A673 (cell line): ENCODE data around the gene SELENOS.

Experiments used
- EZH2 ChIP-seq: fragments of 200-600 bp; sonication (generic); IDR thresholded peaks from 2 replicates; pipeline ENCODE4 v1.6.1; 2017; ENCODE audit warnings: borderline replicate concordance, low read depth, mild to moderate bottlenecking, mixed read lengths, antibody characterized with exemption, low read length; ENCODE audit not compliant: poor library complexity, severe bottlenecking
- TF ChIP-seq, protein P1 (sequence below): fragments of 300-800, 200-600 bp; sonication (generic); conservative IDR thresholded peaks from 2 replicates; pipeline ENCODE4 v1.5.1; 2017; ENCODE audit warnings: low read depth, mild to moderate bottlenecking, antibody characterized with exemption, low read length, moderate library complexity, mixed read lengths

DNA sequence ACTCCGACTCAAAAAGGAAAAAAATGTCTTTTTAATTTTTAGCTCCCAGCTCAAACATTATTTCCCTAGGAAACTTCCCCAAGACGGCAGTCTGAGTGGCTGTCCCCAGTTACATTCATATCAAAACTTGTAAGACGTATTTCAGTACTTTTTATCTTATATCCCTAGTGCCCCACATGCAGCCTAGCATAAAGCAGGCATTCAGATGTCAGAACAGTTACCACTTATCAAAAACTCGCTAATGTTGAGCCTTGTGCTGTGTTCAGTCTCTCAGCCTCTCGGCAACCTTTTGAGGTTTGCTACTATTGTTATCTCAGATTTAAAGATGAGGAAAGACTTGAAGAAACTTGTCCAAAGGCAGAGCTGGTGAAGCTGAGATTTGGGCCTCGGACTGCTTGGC is 6.6 kb upstream of the SELENOS start:
- no peak for TF ChIP-seq EZH2
- TF ChIP-seq, protein P1, sequence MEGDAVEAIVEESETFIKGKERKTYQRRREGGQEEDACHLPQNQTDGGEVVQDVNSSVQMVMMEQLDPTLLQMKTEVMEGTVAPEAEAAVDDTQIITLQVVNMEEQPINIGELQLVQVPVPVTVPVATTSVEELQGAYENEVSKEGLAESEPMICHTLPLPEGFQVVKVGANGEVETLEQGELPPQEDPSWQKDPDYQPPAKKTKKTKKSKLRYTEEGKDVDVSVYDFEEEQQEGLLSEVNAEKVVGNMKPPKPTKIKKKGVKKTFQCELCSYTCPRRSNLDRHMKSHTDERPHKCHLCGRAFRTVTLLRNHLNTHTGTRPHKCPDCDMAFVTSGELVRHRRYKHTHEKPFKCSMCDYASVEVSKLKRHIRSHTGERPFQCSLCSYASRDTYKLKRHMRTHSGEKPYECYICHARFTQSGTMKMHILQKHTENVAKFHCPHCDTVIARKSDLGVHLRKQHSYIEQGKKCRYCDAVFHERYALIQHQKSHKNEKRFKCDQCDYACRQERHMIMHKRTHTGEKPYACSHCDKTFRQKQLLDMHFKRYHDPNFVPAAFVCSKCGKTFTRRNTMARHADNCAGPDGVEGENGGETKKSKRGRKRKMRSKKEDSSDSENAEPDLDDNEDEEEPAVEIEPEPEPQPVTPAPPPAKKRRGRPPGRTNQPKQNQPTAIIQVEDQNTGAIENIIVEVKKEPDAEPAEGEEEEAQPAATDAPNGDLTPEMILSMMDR: no peak
